ENCODE measurements around the gene CCDC86.

Gene CCDC86

DNA sequence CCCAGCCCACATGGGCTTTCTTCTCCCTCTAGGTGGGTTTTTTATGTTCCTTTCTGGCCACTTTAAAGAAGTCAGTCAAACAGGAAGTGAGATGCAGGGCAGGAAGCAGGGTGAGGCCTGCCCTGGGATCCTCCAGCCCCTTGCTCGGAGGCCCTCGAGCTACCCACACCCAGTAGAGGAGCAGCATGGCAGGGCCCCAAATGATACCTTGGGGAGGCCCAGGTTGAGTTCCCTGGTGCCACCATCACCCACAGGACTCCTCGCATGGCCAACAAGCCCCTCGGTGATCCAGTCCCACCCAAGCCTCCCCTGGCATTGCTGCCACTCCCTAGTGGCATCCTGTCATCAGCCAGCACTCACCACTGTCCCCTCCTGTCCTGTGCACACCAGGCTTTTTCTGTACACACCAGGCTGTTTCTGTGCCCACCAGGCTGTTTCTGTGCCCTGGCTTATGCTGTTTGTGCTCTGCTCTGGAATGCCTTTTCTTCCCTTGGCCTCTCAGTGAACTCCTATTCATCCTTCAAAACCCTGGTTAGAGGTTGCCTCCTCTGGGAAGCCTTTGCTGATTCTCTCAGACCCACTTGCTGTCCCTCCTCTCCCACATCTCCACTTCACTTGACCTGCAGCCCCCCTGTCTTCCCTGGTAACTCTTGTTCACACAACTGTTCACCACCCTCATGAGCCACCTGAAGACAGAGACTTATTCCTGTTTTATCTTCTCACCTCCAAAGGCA is 17.0 kb downstream of the CCDC86 start:
- H3K4me1 ChIP-seq: no peaks in the 10 kb centered on the region
- H3K27ac ChIP-seq: no peak overlapping the region
- H3K79me2 ChIP-seq: no peaks in the 10 kb centered on the region
- H3K4me2 ChIP-seq (ENCODE audit: low read length): no peak overlapping the region
- no peaks in the 10 kb centered on the region for H3K9me3 ChIP-seq (ENCODE audit: control insufficient read depth, low read length)
- no peaks in the 10 kb centered on the region for H3K27me3 ChIP-seq (ENCODE audit: control insufficient read depth, insufficient read depth, low read length)
- no peak overlapping the region for H2AFZ ChIP-seq
- H3K36me3 ChIP-seq (ENCODE audit: control insufficient read depth, insufficient read depth, low read length): no peaks in the 10 kb centered on the region
- H3K9ac ChIP-seq: no peak overlapping the region
- TF ChIP-seq, protein P1, sequence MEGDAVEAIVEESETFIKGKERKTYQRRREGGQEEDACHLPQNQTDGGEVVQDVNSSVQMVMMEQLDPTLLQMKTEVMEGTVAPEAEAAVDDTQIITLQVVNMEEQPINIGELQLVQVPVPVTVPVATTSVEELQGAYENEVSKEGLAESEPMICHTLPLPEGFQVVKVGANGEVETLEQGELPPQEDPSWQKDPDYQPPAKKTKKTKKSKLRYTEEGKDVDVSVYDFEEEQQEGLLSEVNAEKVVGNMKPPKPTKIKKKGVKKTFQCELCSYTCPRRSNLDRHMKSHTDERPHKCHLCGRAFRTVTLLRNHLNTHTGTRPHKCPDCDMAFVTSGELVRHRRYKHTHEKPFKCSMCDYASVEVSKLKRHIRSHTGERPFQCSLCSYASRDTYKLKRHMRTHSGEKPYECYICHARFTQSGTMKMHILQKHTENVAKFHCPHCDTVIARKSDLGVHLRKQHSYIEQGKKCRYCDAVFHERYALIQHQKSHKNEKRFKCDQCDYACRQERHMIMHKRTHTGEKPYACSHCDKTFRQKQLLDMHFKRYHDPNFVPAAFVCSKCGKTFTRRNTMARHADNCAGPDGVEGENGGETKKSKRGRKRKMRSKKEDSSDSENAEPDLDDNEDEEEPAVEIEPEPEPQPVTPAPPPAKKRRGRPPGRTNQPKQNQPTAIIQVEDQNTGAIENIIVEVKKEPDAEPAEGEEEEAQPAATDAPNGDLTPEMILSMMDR (IDR thresholded peaks at IDR 0.05): no peak
- H3K4me3 ChIP-seq (ENCODE audit: low read depth, low read length): no peak overlapping the region

DNA sequence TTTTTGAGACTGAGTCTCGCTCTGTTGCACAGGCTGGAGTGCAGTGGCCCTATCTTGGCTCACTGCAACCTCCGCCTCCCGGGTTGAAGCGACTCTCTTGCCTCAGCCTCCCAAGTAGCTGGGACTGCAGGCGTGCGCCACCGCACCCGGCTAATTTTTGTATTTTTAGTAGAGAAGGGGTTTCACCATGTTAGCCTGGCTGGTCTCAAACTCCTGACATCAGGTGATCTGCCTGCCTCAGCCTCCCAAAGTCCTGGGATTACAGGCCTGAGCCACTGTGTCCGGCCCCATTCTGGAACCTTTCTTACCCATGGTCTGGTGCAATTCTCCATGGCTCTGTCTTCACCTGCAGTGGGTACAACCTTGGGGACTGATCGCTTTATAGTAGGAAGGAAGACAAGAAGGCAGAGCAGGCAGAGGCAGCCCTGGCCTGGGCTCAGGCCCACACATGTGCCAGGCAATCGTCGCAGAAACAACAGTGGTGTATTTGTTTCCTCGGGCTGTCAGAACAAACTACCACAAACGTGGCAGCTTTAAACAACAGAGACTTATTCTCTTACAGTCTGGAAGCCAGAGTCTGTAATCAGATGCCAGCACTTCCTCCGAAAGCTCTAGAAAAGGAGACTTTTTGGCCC is 17.8 kb downstream of the CCDC86 start:
- no peak overlapping the region for H2AFZ ChIP-seq
- H3K79me2 ChIP-seq: no peaks in the 10 kb centered on the region
- no peak overlapping the region for H3K9ac ChIP-seq
- H3K27ac ChIP-seq: no peak overlapping the region
- H3K36me3 ChIP-seq (ENCODE audit: control insufficient read depth, insufficient read depth, low read length): no peaks in the 10 kb centered on the region
- TF ChIP-seq, protein P1 (IDR thresholded peaks at IDR 0.05): no peak
- no peak overlapping the region for H3K4me3 ChIP-seq (ENCODE audit: low read depth, low read length)
- H3K27me3 ChIP-seq (ENCODE audit: control insufficient read depth, insufficient read depth, low read length): no peaks in the 10 kb centered on the region
- no peak overlapping the region for H3K4me2 ChIP-seq (ENCODE audit: low read length)
- peaks cover 2% of the 10 kb centered on the region for H3K4me1 ChIP-seq
- no peaks in the 10 kb centered on the region for H3K9me3 ChIP-seq (ENCODE audit: control insufficient read depth, low read length)

DNA sequence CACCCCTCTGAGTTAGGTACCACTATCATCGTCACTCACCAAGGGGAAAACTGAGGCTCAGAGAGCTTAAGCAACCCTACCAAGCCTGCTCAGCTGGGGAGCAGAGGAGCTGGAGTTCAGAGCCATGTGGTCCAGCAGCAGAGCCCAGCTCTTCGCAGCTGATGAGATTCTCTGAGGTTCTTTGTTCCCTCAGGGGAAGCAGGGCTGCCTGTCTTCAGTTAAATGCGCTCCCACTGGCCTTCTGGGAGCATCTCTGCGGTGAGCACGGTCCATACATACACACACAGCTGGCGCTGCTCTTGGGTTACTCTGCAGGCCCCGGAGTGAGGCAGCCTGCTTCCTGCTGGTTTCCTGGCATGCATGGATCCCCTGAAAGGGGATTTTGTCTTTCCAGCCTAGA is 19.0 kb downstream of the CCDC86 start:
- Histone ChIP-seq H3K27me3 (ENCODE audit: control insufficient read depth, insufficient read depth, low read length) (no peaks in the 10 kb centered on the region), H3K4me1 (peaks cover 2% of the 10 kb centered on the region), H2AFZ (no peak overlapping the region), H3K79me2 (no peaks in the 10 kb centered on the region), H3K36me3 (ENCODE audit: control insufficient read depth, insufficient read depth, low read length) (no peaks in the 10 kb centered on the region), H3K9me3 (ENCODE audit: control insufficient read depth, low read length) (no peaks in the 10 kb centered on the region), H3K27ac (no peak overlapping the region), H3K4me3 (ENCODE audit: low read depth, low read length) (no peak overlapping the region), H3K9ac (no peak overlapping the region), H3K4me2 (ENCODE audit: low read length) (no peak overlapping the region)
- TF ChIP-seq, protein P1 (IDR thresholded peaks at IDR 0.05): no peak

DNA sequence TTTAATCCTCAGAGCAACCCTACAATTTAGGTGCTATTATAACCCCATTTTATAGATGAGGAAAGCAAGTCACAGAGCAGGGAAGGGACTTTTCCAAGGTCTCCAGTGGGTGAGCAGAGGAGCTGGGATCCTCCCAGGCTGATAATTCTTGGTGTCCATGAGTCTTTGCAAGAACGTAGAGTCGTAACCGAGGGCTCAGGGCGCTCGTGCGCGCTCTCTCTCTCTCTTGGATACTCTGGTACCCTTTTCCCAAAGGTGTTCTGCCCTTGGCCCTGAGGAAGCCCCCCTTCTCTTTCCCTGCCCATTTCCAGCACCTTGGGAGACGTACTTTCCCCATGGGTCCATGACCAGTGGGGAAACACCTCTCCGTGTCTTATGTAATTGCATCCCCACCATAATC is 20.3 kb downstream of the CCDC86 start:
- TF ChIP-seq, protein P1 (IDR thresholded peaks at IDR 0.05): no peak
- no peaks in the 10 kb centered on the region for H3K36me3 ChIP-seq (ENCODE audit: control insufficient read depth, insufficient read depth, low read length)
- no peak overlapping the region for H3K4me3 ChIP-seq (ENCODE audit: low read depth, low read length)
- no peaks in the 10 kb centered on the region for H3K9me3 ChIP-seq (ENCODE audit: control insufficient read depth, low read length)
- H3K4me2 ChIP-seq (ENCODE audit: low read length): no peak overlapping the region
- H3K4me1 ChIP-seq: peaks cover 9% of the 10 kb centered on the region
- no peak overlapping the region for H3K9ac ChIP-seq
- H2AFZ ChIP-seq: no peak overlapping the region
- H3K27me3 ChIP-seq (ENCODE audit: control insufficient read depth, insufficient read depth, low read length): no peaks in the 10 kb centered on the region
- H3K27ac ChIP-seq: no peak overlapping the region
- H3K79me2 ChIP-seq: no peaks in the 10 kb centered on the region

All from parathyroid adenoma (tissue), 2 donors.